HG03175 (cell line): ENCODE results near the gene IMPG1.
"Not testable (repeated sequence)": the region's sequence is repeated elsewhere in the genome, so short reads cannot be mapped to it uniquely, and the experiment has no call there.

Source experiments
- ATAC-seq: cut with Tn5 transposase; IDR thresholded peaks from one replicate; pipeline ENCODE4 v1.9.1; 2021; ENCODE audit warnings: mild to moderate bottlenecking, moderate library complexity; ENCODE audit not compliant: unreplicated experiment

The IMPG1 gene

DNA sequence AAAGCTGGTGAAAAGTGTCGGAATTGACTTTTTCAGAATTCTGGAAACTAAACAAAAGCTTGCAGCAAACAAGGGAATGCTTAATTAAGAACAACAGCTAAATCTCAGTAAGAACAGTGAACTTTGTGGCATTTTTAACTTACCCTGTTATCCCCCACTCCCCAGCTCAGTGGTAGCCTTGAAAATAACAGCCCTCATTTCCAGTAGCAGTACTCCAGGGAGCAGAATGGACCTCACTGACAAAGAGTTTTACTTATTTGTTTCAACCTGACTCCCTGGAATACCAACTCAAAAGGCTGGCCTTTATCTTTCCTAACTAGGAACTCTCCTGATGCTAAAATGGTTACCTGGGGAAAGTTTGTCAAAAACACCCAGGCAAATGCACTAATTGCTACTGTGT, 108.9 kb downstream of the IMPG1 start:
- ATAC-seq: no peak

- no peak for ATAC-seq
Measured at GRCh38 chr6:75952128-75952527, 120.3 kb downstream of the IMPG1 start.

GRCh38 chr6:75947935-75948334, 124.5 kb downstream of the IMPG1 start:
- no peak for ATAC-seq

- ATAC-seq: peak; percentile 53
Measured at GRCh38 chr6:75946146-75946831, 126.2 kb downstream of the IMPG1 start.

- ATAC-seq: no peak
Measured at GRCh38 chr6:75943381-75943780, 129.1 kb downstream of the IMPG1 start.

DNA sequence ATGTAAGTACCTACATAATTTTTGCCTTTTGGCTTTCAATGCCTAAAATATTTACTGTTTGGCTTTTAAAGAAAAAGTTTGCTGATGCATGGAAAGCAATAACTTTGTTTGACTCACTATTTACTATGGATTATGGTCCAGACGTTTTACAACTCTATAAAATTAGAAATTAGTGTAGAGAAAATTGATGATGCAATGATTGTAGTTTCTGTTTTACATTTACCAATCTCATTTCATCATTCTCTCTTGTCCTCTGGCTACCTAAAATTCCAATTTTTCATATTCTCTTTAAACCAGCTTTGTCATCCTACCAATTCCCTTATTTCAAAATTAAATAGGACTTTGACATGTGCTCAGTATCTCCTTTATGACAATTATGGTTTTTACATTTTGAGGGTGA, 131.0 kb downstream of the IMPG1 start:
- ATAC-seq: no peak

GRCh38 chr6:75940564-75940963, 131.9 kb downstream of the IMPG1 start:
- no peak for ATAC-seq

GRCh38 chr6:75937846-75938245, 134.6 kb downstream of the IMPG1 start:
- no peak for ATAC-seq

DNA sequence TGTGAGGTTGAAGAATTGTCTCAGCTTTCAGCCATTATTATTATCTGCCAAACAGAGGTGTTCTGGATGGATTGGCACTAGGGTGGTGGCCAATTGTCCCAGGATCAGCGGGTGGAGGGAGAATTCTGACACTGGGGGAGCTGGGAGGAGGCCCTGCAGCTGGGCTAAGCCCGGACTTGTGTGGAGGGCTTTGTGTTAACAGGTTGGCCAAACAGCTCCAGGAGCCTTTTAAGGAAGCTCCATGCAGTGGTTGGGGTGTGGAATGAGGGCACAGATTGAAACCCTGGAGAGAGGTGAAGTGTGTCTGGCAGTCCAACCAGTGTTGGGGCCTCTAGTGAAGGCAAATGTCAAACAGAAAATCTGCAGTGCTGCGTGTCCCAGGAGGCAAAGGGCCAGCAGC, 135.8 kb downstream of the IMPG1 start:
- no peak for ATAC-seq

GRCh38 chr6:75935473-75935793, 137.0 kb downstream of the IMPG1 start:
- ATAC-seq: no peak

DNA sequence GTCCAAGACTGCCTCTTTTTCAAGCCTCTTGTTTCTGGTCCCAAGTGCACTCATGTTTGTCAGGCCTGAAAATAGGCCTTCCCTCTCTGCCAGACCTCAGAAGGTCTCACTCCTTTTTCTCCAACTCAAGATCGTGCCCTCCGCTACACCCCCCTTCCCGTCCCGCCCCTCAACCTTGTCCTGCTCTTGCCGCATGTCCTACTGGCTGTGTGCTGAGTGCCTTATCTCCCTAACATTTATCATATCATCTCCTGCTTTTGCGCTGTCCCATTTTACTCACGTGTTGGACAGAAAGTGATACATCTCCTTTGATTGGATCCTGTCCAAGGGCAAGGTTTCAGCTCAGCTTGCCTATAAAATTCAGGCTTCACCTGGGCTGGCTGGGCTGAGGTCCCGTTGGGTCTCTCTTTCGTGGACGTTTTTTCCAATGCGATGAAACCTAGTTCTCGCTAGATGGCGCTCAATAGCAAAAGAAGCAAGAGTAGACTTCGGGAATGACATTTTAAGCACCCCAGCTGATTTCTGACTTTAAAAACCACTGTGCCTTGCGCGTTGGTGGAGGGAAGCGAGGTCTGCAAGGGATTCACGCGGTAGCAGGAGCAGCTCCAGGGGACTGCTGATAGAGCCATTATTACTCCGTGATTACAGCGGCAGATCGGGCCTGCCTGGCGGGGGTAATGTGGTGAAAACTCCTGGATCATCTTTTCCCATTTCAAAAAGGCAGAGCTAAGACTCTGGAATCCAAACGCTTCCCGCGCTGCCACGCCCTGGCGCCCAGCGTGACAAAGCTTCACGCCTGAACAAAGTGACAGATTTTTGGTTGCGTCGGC, 137.6 kb downstream of the IMPG1 start:
- ATAC-seq: peak; percentile 71

DNA sequence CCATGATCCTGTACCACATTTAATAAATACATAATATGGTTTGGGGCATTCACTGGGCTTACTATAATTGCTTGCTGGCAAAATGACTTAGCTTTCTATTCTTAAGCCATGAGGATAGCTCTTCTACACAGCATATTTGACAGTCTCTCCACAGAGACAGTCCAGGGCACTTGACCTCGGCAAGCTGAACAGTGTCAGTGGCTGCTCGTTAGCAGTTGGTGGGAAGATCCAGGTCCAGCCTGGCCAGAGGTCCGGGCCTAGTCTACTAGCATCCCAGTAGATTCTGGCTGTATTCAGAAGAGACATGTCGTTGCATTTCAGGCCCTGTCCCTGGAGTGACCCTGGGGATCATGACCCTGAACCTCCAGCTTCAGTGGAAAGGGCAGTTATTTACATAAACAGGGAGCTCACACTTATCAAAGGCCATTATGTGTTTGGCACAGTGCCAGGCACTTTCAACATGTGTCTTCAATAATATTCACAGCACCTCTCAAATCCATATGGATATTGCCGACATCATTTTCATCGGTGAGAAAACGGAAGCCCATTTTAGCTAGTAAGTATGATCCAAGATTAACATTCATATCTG, 139.0 kb downstream of the IMPG1 start:
- no peak for ATAC-seq

- ATAC-seq: no peak
Measured at GRCh38 chr6:75932067-75932466, 140.4 kb downstream of the IMPG1 start.

DNA sequence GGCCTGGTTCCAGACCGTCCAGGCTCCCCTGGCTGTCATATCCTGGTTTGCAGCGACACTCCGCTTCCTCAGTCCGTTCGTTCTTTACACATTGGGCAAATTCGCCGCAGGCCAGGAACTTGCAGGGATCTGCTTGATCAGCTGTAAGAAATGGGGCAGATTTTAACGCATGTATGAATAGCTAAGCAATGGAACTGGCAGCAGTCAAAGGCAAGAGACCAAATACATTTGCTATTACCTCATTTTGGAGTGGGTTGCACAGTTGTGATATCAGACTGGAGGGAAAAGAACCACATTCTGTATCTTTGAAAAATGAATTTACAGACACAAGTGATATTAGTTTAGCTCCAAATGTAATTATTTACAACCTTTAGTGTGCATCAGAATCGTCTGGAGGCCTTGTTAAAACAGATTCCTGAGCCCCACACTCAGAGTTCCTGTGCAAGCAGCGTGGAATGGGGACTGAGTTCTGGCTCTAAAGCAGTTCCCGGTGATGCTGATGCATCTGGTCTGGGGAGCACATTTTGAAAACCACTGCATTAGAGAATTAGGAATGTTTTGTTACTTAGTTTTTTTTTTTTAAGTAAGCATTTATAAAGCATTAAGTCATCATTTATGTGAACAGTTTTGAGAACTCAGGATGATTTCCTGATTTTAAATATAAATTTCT, 141.3 kb downstream of the IMPG1 start:
- no peak for ATAC-seq

GRCh38 chr6:75926293-75927168, 145.9 kb downstream of the IMPG1 start:
- ATAC-seq: peak; percentile 63

GRCh38 chr6:75922226-75922625, 150.2 kb downstream of the IMPG1 start:
- ATAC-seq: no peak

DNA sequence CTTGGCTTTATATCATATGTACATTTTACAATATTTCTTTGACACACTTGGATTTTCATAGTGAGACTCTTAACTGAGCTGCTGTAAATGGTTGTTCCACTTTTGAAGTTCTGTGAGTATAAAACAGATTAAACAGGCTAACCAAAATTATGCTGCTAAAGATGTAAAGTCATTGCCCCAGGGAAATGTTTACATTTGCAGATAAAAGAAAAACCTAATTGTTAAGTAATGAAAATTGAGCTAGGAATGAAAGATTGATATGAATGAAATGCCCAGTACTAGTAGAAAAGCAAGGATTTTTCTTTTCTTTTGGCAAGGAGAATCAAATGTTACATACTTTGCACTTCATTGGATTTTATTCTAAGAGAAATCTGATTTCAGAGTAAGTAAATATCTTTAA, 159.4 kb downstream of the IMPG1 start:
- ATAC-seq: no peak

- no peak for ATAC-seq
Measured at GRCh38 chr6:75907444-75907843, 165.0 kb downstream of the IMPG1 start.

DNA sequence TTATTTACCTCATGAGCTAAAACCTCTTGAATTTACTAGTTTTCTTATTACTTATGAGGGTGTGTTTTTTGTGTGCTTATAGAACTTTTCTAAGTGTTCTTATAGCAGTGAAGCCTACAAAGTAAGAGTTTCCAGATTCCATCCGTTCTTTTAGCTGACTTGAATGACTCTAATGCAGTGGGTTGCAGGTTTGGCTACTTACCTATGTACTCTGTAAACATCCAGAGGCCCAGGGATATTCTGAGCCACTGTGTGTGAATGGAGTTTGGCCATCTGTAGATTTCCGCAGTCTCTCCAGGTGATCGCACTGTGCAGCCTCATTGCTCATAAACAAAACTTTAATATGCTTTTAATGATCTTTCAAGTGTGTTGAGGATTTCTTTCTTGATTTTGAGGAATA, 165.6 kb downstream of the IMPG1 start:
- ATAC-seq: no peak

GRCh38 chr6:75905129-75905528, 167.3 kb downstream of the IMPG1 start:
- not testable (repeated sequence) for ATAC-seq

DNA sequence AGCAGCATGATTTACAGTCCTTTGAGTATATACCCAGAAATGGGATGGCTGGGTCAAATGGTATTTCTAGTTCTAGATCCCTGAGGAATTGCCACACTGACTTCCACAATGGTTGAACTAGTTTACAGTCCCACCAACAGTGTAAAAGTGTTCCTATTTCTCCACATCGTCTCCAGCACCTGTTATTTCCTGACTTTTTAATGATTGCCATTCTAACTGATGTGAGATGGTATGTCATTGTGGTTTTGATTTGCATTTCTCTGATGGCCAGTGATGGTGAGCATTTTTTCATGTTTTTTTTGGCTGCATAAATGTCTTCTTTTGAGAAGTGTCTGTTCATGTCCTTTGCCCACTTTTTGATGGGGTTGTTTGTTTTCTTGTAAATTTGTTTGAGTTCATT, 172.2 kb downstream of the IMPG1 start:
- not testable (repeated sequence) for ATAC-seq
